GM19025 (cell line): ENCODE data around the gene AGPAT1.

Experiments used
- ATAC-seq: cut with Tn5 transposase; IDR thresholded peaks from one replicate; pipeline ENCODE4 v1.9.1; 2021; ENCODE audit warnings: mild to moderate bottlenecking, low read depth, moderate library complexity; ENCODE audit not compliant: unreplicated experiment

The AGPAT1 gene

DNA sequence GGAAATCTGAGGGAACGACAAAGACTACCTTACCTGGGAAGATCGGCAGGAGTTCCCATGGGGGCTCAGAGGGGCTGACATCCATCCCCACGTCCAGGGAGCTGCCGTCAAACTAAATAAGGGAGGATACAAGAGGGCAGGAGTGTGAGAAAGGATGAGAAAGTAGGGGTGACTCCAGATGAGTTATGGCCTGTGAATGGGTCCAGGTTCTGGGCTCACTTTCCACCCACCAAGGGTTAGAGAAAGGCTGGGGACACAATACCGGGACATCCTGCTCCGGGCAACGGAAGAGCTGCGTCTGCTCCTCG is 48.5 kb downstream of the AGPAT1 start:
- ATAC-seq, result no peak

DNA sequence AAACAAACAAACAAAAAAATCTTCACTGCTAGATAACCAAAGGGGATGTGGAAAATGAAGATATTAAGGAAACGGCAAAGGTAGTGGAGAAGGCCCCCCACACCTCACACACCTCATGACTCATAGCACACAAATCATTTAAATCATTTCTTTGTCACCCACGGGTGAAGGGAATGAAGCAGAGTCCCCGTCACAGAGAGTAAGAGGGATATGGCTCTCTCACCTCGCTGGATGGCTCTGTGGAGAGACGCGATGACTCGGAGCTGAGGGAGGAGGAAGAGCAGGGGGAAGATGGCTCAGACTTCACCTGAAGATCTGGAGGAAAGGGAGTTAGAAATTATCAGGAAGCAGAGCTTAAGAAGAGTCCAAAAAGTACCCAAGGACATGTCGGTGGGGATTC is 49.0 kb downstream of the AGPAT1 start:
- ATAC-seq, result no peak

DNA sequence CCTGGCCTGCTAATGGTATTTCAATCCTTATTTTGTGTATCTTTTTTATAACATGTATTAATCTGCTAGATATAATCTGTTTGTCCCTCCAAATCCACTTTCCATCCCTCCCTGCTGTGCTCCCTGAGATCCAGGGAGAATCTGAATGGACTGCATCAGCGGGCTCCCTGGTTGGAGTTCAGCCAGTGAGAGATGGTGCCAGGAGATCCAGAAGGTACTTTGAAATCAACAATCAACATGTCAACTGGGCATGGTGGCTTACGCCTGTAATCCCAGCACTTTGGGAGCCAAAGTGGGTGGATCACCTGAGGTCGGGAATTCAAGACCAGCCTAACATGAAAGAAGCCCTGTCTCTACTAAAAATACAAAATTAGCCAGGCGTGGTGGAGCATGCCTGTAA is 52.2 kb downstream of the AGPAT1 start:
- ATAC-seq, result no peak

DNA sequence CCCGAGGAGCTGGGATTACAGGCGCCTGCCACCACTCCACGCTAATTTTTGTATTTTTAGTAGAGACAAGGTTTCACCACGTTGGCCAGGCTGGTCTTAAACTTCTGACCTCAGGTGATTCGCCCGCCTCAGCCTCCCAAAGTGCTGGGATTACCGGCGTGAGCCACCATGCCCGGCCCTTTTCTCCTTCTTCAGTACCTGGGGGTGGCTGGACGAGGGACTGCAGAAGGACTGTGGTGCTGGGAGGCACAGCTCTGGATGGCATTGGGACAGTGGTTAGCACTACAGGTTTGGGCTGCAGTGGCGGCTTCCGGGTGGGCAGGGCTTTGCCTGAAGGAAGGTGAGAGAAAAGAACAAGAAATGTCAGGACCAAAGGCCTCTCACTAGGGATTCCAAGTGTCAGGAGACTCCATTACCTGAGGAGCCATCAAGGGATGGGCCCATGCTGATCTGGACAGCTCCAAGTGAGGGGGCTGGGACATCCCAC is 55.3 kb downstream of the AGPAT1 start:
- ATAC-seq, result no peak

DNA sequence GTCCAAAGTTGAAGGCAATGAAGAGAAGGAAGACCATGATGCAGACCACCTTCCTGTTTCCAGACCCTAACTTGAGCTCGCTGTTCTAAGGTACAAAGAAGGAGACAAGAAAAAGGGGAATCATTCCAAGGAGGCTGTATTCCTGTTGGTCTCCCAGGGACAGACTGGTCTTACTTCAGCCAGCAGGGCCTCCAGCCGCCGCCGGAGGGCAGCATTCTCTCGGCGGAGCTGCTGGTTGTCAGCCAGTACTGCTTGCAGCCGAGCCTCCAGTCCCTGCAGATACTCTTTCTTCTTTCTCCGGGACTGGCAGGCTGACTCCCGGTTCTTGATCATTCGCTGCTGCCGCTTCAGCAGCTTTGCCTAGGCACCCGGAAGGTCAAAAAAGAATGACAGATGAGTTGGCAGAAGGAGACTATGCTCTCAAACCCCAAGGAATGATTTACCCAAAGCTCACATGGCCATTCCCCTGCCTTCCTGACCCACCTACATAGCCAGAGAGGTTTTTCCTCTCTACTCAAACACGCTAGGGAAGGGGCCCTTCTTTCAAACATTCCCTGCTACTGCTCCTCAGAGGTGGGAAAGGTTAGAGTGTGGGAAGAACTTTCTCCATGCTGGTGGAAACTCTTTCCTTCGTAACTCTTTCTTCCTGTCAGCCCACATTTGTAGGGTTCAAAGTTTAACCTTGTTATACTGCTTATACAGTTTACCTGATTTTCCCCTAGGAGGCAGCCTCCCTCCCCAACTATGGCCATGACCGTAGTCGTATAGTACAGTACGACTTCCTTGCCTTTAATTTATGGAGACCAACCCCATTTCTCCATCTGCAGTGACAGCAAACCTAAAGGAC is 56.9 kb downstream of the AGPAT1 start:
- ATAC-seq, result no peak
